Keratinocyte (primary cell): ENCODE data around the gene PJA1.

Source experiments
- EZH2 ChIP-seq: IDR thresholded peaks from one replicate; pipeline ENCODE4 v1.6.1; 2012; ENCODE audit warnings: inconsistent platforms, mild to moderate bottlenecking, low read length, moderate library complexity
- TF ChIP-seq, protein P1 (sequence below), 3 experiments: IDR thresholded peaks in 1 of 3; conservative IDR thresholded peaks in 1 of 3; optimal IDR thresholded peaks in 1 of 3; 2 replicates in 2 of 3; 3 replicates in 1 of 3; pipeline versions ENCODE3 to v1.5.1; 2011; ENCODE audit warnings: low read length in 3 of 3, mild to moderate bottlenecking in 3 of 3, moderate library complexity in 2 of 3, control low read depth in 1 of 3, inconsistent platforms in 1 of 3; ENCODE audit not compliant: insufficient read depth in 2 of 3; ENCODE audit errors: extremely low read depth in 1 of 3

GRCh38 chrX:69152417-69152841 lies 12.8 kb downstream of the PJA1 start:
- TF ChIP-seq, protein P1, sequence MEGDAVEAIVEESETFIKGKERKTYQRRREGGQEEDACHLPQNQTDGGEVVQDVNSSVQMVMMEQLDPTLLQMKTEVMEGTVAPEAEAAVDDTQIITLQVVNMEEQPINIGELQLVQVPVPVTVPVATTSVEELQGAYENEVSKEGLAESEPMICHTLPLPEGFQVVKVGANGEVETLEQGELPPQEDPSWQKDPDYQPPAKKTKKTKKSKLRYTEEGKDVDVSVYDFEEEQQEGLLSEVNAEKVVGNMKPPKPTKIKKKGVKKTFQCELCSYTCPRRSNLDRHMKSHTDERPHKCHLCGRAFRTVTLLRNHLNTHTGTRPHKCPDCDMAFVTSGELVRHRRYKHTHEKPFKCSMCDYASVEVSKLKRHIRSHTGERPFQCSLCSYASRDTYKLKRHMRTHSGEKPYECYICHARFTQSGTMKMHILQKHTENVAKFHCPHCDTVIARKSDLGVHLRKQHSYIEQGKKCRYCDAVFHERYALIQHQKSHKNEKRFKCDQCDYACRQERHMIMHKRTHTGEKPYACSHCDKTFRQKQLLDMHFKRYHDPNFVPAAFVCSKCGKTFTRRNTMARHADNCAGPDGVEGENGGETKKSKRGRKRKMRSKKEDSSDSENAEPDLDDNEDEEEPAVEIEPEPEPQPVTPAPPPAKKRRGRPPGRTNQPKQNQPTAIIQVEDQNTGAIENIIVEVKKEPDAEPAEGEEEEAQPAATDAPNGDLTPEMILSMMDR (optimal IDR thresholded peaks at IDR 0.05 in 1 of 3, IDR thresholded peaks at IDR 0.05 in 1 of 3, conservative IDR thresholded peaks at IDR 0.05 in 1 of 3; ENCODE audit: extremely low read depth in 1 of 3, insufficient read depth in 2 of 3, low read length in 3 of 3), result no peak
- no peak for TF ChIP-seq EZH2
